SKM-1 treated with dmso at 0.1 percent for 144 hours (cell line): ENCODE measurements around the gene ACKR2.
A peak's percentile ranks its signal among the peaks of the same experiment; 100 is the strongest.
"Not testable (repeated sequence)": the region's sequence is repeated elsewhere in the genome, so short reads cannot be mapped to it uniquely, and the experiment has no call there.

Experiments used
- DNase-seq: peaks from one replicate; lab custom pipeline; 2025; ENCODE audit not compliant: unreplicated experiment; lab: John Stamatoyannopoulos, UW

ACKR2 gene

DNA sequence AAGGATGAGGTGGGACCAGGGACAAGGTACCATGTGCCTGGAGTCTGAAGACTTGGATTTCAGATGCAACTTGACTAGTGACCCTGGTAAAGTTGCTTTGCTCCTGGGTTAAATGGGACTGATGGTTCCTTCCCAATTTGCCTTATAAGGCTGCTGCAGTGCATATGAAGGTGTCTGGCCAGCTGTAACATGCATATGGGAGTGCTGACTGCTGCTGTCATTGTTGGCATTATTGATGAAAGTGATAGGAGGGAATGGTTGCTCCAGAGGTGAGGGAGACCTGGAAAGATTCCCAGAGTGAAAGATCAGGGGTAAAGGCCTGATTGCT is 45.9 kb downstream of the ACKR2 start:
- no peak for DNase-seq

DNA sequence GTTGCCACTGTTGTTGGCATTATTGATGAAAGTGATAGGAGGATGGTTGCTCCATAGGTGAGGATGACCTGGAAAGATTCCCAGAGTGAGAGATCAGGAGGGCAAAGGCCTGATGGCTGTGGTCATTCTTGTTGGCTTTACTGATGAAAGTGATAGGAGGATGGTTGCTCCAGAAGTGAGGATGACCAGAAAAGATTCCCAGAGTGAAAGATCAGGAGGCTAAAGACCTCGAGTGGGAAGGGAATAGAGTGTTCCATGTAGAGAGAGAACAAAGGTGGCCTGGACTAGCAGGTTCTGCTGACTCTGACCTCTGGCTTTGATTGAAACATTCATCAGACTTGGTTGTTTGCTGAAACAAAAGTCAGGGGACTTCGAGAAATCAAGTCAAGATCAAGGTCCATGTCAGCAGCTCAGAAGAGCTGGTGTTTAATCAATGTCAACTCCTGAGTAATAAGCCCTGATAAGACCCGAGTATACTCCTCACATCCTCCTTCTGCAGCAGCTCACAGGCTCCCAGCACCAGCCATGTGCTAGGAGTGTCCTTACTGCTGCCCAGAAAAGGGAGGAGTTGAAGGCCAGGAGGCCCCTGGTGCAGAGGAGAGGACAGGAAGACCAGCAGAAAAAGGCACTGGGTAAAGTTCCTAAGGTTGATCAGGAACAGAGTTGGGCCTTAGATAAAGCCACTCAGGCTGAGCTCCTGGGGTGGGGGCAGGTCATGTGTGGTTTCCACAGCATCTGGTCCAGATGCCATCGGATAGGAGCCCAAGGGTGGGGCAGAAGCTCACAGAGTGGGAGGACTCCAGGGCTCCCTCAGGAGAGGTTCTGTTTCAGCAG is 46.5 kb downstream of the ACKR2 start:
- no peak for DNase-seq

DNA sequence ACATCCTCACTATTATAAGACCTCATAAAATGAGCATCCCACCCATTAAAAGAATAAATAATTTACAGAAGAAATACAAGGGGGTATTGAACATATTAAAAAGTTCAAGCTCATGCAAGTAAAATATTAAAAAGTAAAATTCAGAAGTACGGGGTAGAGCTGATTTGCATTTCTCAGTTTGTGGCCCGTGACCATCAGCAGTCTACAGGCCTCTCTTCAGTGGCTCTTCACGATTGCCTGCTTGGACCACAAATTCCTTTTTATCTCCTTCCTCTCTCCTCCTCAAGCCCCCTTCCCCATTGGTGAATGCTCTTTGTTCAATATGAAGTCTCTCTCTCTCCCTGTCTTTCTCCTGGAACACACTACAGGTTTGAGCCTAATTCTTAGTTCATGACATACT is 47.3 kb downstream of the ACKR2 start:
- DNase-seq = no peak

DNA sequence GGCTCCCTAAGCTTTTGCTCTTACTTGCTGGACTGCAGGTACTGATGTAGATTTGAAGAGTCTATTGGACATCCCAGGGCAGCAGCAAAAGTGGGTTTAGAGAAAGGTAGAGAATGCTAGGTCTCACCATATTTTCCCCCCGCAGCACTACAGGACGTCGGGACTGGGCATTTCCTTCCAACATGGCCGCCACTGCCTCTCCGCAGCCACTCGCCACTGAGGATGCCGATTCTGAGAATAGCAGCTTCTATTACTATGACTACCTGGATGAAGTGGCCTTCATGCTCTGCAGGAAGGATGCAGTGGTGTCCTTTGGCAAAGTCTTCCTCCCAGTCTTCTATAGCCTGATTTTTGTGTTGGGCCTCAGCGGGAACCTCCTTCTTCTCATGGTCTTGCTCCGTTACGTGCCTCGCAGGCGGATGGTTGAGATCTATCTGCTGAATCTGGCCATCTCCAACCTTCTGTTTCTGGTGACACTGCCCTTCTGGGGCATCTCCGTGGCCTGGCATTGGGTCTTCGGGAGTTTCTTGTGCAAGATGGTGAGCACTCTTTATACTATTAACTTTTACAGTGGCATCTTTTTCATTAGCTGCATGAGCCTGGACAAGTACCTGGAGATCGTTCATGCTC is 55.2 kb downstream of the ACKR2 start:
- no peak for DNase-seq

GRCh38 chr3:42865256-42865655 is 56.0 kb downstream of the ACKR2 start:
- no peak for DNase-seq

GRCh38 chr3:42867138-42867537 is 57.9 kb downstream of the ACKR2 start:
- DNase-seq = no peak

DNA sequence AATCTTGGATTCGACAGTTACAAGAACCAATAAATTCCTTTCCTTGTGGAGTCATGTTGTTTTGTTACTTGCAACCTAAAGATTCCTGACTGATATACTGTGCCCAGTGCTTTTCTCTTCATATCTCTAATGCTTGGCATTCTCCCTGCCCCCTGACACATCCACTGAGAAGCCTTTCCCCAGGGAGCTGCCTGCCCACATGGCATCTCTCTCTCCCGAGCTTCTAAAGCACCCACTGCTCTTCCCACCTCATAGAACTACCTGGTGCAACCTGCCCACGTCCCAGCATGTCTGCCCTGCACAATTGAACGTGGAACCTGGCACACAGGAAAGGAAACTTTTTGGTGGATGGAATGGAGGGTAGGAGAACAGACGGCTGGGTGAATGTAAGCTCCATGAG is 59.6 kb downstream of the ACKR2 start:
- no peak for DNase-seq

DNA sequence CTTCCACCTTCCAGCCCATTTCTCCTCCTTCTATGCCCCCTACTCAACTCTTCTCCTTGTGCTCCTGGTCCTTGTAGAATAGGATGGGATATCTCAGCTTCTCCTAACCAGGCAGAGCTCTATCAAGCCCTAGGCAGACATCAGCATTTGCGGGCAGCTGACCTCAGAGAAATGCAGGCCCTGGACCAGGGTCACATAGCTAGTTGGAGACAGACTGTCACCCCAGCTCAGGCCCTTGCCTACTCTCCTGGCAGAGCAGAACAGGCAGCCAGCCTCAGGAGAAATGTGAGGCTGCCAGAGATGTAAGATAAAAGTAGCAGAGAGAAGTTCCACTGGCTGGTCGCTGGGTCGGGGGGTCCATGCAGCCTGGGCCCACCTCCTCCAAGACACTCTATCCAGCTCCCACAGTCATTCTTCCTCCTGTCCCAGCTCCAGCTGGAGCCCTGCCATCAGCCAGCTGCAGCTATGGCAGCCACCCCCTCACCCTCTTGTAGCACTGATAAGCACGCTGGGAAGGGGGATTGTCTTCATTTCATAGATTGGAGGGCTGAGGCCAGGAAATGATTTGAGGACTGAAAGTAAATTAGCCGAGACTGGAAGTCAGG is 62.4 kb downstream of the ACKR2 start:
- no peak for DNase-seq

GRCh38 chr3:42872718-42873117 is 63.5 kb downstream of the ACKR2 start:
- DNase-seq = no peak

DNA sequence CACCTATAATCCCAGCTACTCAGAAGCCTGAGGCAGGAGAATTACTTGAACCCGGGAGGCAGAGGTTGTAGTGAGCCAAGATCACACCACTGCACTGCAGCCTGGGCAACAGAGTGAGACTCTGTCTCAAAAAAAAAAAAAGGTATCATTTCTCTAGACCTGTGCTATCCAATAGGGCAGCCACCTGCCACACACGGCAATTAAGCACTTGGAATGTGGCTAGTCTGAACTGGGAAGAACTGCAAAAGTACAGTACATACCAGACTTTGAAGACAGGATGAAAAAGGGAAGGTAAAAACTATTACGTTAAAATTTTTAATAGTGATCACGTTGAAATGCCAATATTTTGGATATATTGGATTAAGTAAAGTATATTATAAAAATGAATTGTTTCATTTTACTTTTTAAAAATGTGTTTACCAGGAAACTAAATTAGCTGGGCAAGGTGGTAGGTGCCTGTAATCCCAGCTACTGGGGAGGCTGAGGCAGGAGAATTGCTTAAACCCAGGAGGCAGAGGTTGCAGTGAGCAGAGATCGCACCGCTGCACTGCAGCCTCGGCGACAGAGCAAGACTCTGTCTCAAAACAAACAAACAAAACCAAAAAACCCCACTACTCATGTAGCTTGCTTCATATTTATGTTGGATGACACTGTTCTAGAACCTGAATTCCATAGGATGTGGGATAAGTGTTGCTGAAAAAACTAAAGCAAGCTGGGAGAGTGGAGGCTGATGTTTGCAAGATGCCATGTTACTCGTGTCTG is 64.2 kb downstream of the ACKR2 start:
- DNase-seq = no peak

DNA sequence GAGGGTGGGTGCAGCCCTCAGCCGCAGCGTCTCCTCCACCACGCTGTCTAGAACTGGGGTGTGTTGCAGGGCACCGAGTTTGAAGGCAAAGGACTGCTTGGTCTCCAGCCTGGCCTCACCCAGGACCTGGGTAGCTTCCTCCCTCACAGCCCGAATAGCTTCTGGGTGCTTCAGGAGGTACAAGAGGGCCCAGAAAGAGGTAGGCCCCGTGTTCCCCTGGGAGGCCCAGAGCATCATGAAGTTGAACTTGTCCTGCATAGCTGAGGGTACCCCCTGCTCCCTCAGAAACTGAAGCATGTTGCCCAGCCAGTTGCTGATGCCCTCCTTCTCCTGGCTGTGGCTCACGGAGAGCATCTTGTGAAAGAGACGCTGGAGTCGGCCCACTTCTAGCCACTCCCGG is 65.5 kb downstream of the ACKR2 start:
- DNase-seq = no peak

DNA sequence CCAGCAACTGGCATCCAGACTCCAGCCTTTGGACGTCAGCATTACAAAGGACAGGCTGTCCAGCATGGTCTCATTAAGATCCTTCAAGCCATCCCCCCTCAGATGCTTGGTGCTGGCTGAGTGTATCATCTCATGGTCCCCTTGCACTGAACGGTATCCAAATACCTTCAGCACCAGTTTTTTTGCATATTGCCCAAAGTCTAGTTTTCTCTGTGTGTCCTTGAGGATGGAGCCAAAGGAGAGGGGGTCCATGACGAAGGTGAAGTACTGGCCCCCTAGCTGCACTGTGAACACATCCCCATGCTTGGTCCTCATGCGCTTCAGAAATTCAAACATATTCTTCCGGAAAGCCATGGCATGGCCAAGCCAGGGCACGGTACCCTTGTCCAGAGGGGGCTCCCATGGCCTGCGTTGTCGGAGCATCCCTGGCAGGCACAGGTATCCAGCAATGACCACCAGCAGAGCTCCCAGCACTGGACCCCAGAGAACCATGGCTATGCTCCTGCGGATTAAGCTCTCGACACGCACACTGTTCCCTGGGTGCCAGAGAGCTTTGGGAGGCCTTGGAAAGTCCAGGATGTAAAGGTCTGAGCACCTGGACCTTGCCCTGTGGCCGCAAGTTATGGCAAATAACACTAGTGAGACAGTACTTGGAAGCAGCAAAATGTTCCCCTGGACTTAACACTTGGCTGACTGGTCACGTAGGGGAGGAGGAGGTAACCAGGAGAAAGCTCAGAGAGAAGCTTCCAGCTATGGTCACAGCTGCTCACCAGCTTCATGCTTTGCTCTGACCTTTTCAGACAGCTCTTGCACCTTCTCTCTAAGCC is 66.3 kb downstream of the ACKR2 start, which contains the start of gene CYP8B1:
TSS of gene CYP8B1 (minus strand) at position 555 of the 827 bp plus-strand sequence. CDS start at position 492, 63 bp downstream.
- no peak for DNase-seq

DNA sequence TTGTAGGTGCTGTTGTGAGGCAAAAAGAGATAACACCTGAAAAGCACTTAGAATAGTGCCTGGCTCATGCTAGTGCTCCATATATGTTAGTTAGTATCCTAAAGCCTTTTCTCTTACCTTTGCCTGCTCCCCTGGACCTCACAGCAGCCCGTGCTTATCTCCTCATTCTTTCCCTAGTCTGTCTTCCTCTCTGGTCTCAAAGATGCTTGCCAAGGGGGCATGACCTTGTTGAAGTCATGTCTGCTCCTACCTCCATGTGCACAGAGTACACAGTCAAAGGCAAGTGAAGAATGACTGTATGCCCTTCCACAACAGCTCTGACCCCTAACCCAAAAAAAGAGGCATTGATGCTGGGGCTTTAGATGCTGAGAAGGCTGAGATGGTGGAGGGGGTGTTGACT is 67.2 kb downstream of the ACKR2 start:
- no peak for DNase-seq

- DNase-seq = no peak
These were observed 67.9 kb downstream of the ACKR2 start for GRCh38 chr3:42876940-42877720.

GRCh38 chr3:42877881-42878280 is 68.6 kb downstream of the ACKR2 start:
- DNase-seq = no peak

DNA sequence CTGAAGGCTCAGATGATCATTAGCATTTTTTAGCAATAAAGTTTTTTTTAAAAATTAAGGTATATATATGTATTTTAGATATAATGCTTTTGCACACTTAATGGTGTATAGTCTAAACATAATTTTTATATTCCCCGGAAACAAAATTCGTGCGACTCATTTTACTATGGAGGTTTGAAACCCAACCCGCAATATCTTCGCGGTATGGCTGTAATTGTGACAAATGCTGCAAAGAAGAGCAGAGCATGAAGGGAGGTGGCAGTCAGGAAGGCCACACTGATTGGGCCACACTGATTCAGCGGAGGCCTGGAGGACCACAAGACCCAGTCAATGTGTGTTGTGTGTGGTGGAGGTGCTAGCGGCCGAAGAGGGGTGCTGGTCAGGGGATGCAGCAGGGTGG is 70.9 kb downstream of the ACKR2 start:
- no peak for DNase-seq

DNA sequence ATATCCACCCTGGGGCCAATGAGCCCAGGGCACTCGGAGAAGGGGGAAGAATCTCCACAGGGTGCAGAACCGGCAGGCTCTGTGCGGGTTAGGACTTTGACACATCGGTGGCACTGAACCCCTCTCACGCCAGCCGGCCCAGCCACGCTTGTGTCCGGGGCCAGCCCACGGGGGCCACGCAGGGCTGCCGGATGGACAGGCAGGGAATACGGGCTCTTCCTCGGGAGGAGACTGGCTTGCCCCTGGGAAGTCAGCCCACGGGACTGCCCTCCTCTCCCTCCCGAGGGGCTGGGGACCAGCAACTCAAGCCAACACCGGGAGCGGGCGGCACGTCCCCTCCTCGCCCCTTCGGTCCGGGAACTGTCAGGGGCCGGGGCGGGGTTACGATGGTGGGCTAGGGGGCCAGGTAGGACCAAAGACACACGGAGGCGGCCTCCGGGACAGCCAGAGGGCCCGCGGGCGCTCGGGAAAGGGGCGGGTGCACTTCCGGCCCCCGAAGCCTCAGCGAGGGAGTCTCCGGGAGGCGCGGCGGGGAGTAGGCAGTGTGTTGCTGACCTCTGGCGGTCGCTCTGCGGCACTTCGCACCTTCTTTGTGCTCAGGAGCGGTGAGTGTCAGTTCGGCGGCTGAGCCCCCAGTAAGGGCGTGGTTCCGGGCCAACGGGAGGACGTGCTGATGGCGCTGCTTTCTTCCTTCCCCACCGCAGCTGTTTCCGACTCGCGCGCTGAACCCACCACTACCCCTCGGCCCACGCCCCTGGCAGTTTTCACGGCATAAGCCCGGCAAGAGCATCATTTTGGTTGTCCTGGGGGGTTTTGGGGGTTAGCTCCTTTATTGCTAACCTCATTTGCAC is 71.6 kb downstream of the ACKR2 start:
- DNase-seq = peak; percentile 91

GRCh38 chr3:42883251-42883930 is 74.1 kb downstream of the ACKR2 start:
- not testable (repeated sequence) for DNase-seq
